ENCODE measurements around the gene ADGRV1.

ADGRV1 gene

DNA sequence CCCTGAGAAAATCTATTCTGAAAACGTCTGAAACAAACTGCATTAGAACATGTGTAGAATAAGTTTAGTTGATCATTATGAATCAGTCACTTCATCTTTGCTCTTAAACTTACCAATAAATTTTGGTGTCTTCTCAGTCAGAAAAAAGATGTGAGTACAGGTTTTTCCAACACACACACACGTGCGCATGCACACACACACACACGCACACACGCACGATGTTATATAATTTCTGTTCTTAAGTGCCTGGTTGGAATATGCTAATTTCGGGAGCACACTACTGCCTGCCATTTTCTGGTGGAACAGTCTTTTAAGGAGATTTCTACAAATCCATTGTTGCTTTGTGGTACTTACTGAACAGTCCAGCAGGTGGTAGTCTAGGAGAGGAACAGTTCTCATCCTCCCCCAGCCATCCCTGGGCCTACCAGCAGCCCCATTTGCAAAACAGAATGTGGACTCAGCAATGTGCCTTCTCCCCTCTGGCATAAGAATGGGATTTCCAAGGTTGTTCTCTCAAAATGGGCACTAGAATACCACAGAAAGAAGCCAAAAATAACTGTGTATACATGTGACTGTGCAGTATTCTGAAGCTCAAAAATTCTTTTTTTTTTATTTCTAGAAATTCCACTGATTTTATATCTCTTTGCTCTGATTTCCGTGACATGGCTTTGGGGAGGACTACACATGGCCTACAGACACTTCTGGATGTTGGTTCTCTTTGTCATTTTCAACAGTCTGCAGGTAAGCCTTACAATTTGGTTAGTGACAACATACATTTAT lies 543.2 kb downstream of the ADGRV1 start:
- no peaks in the 10 kb centered on the region for H3K27me3 ChIP-seq (ENCODE audit: insufficient read depth, poor library complexity, severe bottlenecking)
- DNase-seq (ENCODE audit: low spot score) (no peak), ATAC-seq (ENCODE audit: low read depth) (peak; percentile 98)
- H3K9me3 ChIP-seq (ENCODE audit: severe bottlenecking) = no peaks in the 10 kb centered on the region
- H3K27ac ChIP-seq (ENCODE audit: poor library complexity, severe bottlenecking) = no peak overlapping the region
- no peak overlapping the region for H3K4me3 ChIP-seq (ENCODE audit: severe bottlenecking)
- H3K36me3 ChIP-seq (ENCODE audit: low read depth) = no peaks in the 10 kb centered on the region
- TF ChIP-seq CTCF (IDR thresholded peaks at IDR 0.05; ENCODE audit: poor library complexity, severe bottlenecking) = peak; percentile 97
- H3K4me1 ChIP-seq (ENCODE audit: insufficient read depth, poor library complexity, severe bottlenecking) = peaks cover 3% of the 10 kb centered on the region

GRCh38 chr5:91103353-91104061 lies 544.9 kb downstream of the ADGRV1 start:
- no peaks in the 10 kb centered on the region for H3K36me3 ChIP-seq (ENCODE audit: low read depth)
- no peaks in the 10 kb centered on the region for H3K9me3 ChIP-seq (ENCODE audit: severe bottlenecking)
- peaks cover 3% of the 10 kb centered on the region for H3K4me1 ChIP-seq (ENCODE audit: insufficient read depth, poor library complexity, severe bottlenecking)
- no peaks in the 10 kb centered on the region for H3K27me3 ChIP-seq (ENCODE audit: insufficient read depth, poor library complexity, severe bottlenecking)
- H3K4me3 ChIP-seq (ENCODE audit: severe bottlenecking) = no peak overlapping the region
- DNase-seq (ENCODE audit: low spot score) (no peak), ATAC-seq (ENCODE audit: low read depth) (peak; percentile 38; the same call in 1 of the 3 replicates)
- TF ChIP-seq CTCF (IDR thresholded peaks at IDR 0.05; ENCODE audit: poor library complexity, severe bottlenecking) = no peak
- no peak overlapping the region for H3K27ac ChIP-seq (ENCODE audit: poor library complexity, severe bottlenecking)

DNA sequence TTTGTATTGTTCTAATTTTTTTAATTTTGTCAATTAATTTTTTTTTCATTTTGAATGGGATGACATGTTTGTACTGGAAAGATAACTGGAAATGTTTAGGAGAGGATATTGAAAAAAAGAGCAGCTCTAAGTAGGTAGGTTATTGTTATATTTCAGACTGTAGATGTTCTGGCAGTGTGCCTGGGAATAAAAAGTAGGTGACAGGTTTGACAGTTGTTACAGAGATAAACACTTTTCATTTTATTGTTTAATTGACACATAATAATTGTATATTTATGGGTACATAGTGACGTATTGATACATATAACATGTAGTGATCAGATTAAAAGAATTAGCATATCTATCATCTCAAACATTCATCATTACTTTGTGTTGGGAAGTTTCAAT lies 545.5 kb downstream of the ADGRV1 start:
- no peak for TF ChIP-seq CTCF (IDR thresholded peaks at IDR 0.05; ENCODE audit: poor library complexity, severe bottlenecking)
- Histone ChIP-seq H3K9me3 (ENCODE audit: severe bottlenecking) (no peaks in the 10 kb centered on the region), H3K27ac (ENCODE audit: poor library complexity, severe bottlenecking) (no peak overlapping the region), H3K27me3 (ENCODE audit: insufficient read depth, poor library complexity, severe bottlenecking) (no peaks in the 10 kb centered on the region), H3K4me1 (ENCODE audit: insufficient read depth, poor library complexity, severe bottlenecking) (peaks cover 3% of the 10 kb centered on the region), H3K36me3 (ENCODE audit: low read depth) (no peaks in the 10 kb centered on the region), H3K4me3 (ENCODE audit: severe bottlenecking) (no peak overlapping the region)
- no peak for DNase-seq (ENCODE audit: low spot score)
- no peak for ATAC-seq (ENCODE audit: low read depth)

DNA sequence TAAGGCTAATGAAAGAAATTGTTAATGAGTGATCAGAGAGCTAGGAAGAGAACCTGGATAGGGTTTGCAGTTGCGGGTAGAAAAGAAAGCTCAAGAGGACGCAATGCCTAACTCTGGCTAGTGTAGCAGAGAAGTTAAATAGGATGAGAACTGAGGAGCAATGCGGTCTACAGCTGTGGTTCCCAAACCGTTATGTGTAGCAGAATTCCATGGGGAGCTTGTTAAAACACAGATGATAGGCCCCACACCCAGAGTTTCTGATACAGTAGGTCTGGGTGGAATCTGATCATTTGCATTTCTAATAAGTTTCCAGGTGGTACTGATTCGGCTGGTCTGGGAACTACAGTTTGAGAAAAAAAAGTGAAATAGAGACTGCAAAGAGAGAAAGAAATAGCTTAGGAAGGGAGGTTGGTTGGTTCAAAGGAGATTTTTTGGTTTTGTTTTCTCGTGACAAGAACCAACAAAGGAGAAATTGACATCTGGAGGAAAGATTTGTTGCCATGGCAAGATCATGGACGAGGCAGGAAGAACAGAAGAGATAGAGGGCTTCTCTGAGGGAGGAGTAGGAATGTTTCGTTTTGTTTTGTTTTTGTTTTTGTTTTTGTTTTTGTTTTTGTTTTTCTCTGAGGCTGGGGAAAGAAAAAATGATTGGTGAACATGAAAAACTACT lies 548.4 kb downstream of the ADGRV1 start:
- Histone ChIP-seq H3K27me3 (ENCODE audit: insufficient read depth, poor library complexity, severe bottlenecking) (no peaks in the 10 kb centered on the region), H3K27ac (ENCODE audit: poor library complexity, severe bottlenecking) (no peak overlapping the region), H3K4me3 (ENCODE audit: severe bottlenecking) (no peak overlapping the region), H3K36me3 (ENCODE audit: low read depth) (no peaks in the 10 kb centered on the region), H3K9me3 (ENCODE audit: severe bottlenecking) (no peaks in the 10 kb centered on the region), H3K4me1 (ENCODE audit: insufficient read depth, poor library complexity, severe bottlenecking) (no peaks in the 10 kb centered on the region)
- ATAC-seq (ENCODE audit: low read depth) (no peak), DNase-seq (ENCODE audit: low spot score) (no peak)
- TF ChIP-seq CTCF (IDR thresholded peaks at IDR 0.05; ENCODE audit: poor library complexity, severe bottlenecking) = no peak
